Retina (tissue), 1 donor: ENCODE data around the gene XPOT.

Experiments used
- DNase-seq: peaks from one replicate; pipeline ENCODE4 v3.0.0-alpha.2; 2016

Gene XPOT

DNA sequence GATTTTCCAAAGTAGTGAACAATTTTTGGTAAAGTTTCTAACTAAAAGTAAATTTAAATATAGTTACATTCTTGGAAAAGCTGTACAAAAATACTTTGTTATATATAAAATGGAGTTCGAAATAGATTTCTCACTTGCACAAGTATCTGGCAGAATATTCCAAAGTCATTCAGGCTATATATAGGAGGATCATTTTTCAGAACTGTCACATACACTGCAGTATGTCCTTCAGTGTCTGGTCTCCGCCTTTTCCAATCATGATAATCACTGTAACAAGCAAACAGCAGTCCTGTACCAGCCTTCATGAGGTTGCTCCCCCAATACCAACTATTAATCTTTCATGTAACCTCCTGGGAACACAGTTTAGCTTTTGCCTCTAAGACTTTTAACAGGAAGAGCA is 66.3 kb downstream of the XPOT start:
- no peak for DNase-seq

- no peak for DNase-seq
Measured at GRCh38 chr12:64473176-64473575, 69.0 kb downstream of the XPOT start.

GRCh38 chr12:64475518-64475917 is 71.3 kb downstream of the XPOT start:
- no peak for DNase-seq

DNA sequence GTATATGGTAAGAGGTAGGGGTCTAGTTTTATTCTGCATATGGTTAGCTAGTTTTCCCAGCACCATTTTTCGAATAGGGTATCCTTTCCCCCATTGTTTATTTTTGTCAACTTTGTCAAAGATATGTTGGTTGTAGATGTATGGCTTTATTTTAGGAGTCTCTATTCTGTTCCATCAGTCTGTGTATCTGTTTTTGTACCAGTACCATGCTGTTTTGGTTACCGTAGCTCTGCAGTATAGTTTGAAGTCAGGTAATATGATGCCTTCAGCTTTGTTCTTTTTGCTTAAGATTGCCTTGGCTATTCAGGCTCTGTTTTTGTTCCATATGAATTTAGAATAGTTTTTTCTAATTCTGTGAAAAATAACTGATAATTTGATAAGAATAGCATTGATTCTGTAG is 72.7 kb downstream of the XPOT start:
- DNase-seq = no peak

- no peak for DNase-seq
Measured at GRCh38 chr12:64478661-64479060, 74.5 kb downstream of the XPOT start.

GRCh38 chr12:64480148-64480547 is 76.0 kb downstream of the XPOT start:
- DNase-seq = no peak

- no peak for DNase-seq
Measured at GRCh38 chr12:64486657-64487056, 82.5 kb downstream of the XPOT start.

DNA sequence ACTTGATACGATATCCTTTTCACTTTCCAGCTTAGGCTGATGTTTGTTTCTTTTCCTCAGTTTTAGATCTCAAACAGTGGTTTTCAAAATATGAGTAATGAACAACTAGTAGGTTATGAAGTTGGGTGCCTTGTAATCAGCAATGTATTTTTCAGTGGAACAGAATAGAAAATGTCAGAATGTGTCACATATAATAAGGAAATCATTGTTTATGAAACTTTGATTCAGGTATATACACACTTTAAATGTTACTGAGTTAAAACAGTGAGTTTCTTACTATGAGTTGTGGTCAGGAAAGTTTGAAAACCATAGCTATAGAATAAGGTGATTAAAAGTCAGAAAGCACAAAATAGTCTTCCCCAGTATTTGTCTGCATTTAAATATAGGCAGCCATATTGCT is 87.5 kb downstream of the XPOT start:
- no peak for DNase-seq

DNA sequence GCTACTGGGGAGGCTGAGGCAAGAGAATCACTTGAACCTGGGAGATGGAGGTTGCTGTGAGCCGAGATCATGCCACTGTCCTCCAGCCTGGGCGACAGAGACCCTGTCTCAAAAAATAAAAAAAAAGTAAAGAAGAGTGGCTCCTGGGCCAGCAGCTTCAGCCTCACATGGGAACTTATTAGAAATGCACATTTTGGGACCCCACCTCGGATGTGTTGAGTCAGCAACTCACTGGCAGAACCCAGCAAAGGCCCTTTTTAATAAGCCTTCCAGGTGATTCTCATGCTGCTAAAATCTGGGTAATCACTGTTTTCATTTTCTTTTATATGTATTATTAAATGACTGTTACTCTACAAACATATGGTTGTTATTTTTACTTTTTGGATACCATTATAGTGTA is 89.3 kb downstream of the XPOT start:
- no peak for DNase-seq

- no peak for DNase-seq
Measured at GRCh38 chr12:64494998-64495729, 91.0 kb downstream of the XPOT start.

DNA sequence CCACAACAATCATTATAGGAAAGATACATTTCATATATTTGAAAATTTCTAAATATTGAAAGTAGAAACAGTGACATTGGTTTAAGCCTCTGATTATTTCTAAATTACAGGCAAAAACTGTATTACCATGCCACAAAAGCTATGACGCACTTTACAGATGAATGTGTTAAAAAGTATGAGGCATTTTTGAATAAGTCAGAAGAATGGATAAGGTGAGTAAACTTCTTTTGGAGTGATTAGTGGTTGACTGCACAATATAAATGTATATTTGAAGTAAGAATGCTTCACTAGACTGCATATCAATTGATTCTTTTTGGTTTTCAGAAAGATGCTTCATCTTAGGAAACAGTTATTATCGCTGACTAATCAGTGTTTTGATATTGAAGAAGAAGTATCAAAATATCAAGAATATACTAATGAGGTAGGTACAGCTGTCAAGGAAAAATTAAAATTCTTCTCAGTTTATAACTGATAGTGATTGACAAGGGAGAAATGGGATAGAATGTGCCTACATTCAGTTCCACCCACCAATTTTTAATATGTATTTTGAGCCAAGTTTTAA is 92.7 kb downstream of the XPOT start:
- no peak for DNase-seq

DNA sequence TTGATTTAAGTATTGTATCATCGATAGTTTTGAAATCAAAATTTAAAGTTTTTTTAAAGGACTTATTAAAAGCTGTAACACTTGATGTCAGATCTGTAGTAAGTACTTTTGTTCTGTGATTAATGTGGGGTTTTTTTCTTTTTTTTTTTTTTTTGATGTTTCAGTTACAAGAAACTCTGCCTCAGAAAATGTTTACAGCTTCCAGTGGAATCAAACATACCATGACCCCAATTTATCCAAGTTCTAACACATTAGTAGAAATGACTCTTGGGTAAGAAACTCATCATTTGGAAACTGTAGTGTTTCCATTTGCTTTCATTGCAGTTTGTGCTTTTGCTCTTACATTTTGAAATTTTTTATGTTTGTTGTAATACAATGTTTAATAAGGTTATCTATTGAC is 93.3 kb downstream of the XPOT start:
- DNase-seq = no peak

GRCh38 chr12:64497903-64498302 is 93.7 kb downstream of the XPOT start:
- no peak for DNase-seq

DNA sequence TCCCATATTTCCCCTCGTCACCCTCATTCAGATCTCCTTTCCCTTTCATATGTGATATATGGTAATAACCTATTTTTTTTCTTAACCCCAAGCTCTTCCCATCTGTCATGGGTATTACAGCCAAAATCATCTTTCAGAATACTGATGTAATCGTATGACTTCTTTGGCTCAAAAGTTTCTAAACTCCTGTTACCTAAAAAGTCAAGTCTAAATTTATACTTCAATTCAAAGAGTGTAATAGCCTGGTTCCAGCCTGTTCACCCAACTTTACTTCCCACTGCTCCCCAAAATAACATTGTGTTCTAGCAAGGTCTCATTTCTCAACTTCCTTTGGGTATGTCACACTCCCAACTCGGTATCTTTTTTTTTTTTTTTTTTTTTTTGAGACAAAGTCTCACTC is 96.2 kb downstream of the XPOT start:
- no peak for DNase-seq
